Measurements from ENCODE around the gene CCDC18.

Gene CCDC18

GRCh38 chr1:93219443-93219842 is 38.9 kb downstream of the CCDC18 start:
- TF ChIP-seq FOXP2 (optimal IDR thresholded peaks at IDR 0.05; ENCODE audit: borderline replicate concordance, extremely low read depth, extremely low read length, insufficient read depth) (no peak), TAF1 (IDR thresholded peaks at IDR 0.05; ENCODE audit: borderline replicate concordance, insufficient read depth, low read length) (no peak), SIN3A (IDR thresholded peaks at IDR 0.05; ENCODE audit: borderline replicate concordance, insufficient read depth, low read length) (no peak), REST (IDR thresholded peaks at IDR 0.05; ENCODE audit: insufficient read depth in 1 of 2, low read depth in 2 of 2, low read length in 2 of 2) (no peak), POLR2AphosphoS5 (IDR thresholded peaks at IDR 0.05; ENCODE audit: low read depth, low read length) (no peak)

- TF ChIP-seq FOXP2 (optimal IDR thresholded peaks at IDR 0.05; ENCODE audit: borderline replicate concordance, extremely low read depth, extremely low read length, insufficient read depth), result no peak
- no peak for TF ChIP-seq REST (IDR thresholded peaks at IDR 0.05; ENCODE audit: insufficient read depth in 1 of 2, low read depth in 2 of 2, low read length in 2 of 2)
- TF ChIP-seq TAF1 (IDR thresholded peaks at IDR 0.05; ENCODE audit: borderline replicate concordance, insufficient read depth, low read length), result no peak
- TF ChIP-seq SIN3A (IDR thresholded peaks at IDR 0.05; ENCODE audit: borderline replicate concordance, insufficient read depth, low read length), result no peak
- no peak for TF ChIP-seq POLR2AphosphoS5 (IDR thresholded peaks at IDR 0.05; ENCODE audit: low read depth, low read length)
These were observed 41.4 kb downstream of the CCDC18 start for GRCh38 chr1:93221913-93222312.

GRCh38 chr1:93223023-93223675 is 42.6 kb downstream of the CCDC18 start:
- TF ChIP-seq SIN3A (IDR thresholded peaks at IDR 0.05; ENCODE audit: borderline replicate concordance, insufficient read depth, low read length) (no peak), POLR2AphosphoS5 (IDR thresholded peaks at IDR 0.05; ENCODE audit: low read depth, low read length) (no peak), REST (IDR thresholded peaks at IDR 0.05; ENCODE audit: insufficient read depth in 1 of 2, low read depth in 2 of 2, low read length in 2 of 2) (no peak), TAF1 (IDR thresholded peaks at IDR 0.05; ENCODE audit: borderline replicate concordance, insufficient read depth, low read length) (no peak), FOXP2 (optimal IDR thresholded peaks at IDR 0.05; ENCODE audit: borderline replicate concordance, extremely low read depth, extremely low read length, insufficient read depth) (no peak)

- TF ChIP-seq FOXP2 (optimal IDR thresholded peaks at IDR 0.05; ENCODE audit: borderline replicate concordance, extremely low read depth, extremely low read length, insufficient read depth), result no peak
- TF ChIP-seq TAF1 (IDR thresholded peaks at IDR 0.05; ENCODE audit: borderline replicate concordance, insufficient read depth, low read length), result no peak
- no peak for TF ChIP-seq SIN3A (IDR thresholded peaks at IDR 0.05; ENCODE audit: borderline replicate concordance, insufficient read depth, low read length)
- TF ChIP-seq REST (IDR thresholded peaks at IDR 0.05; ENCODE audit: insufficient read depth in 1 of 2, low read depth in 2 of 2, low read length in 2 of 2), result no peak
- TF ChIP-seq POLR2AphosphoS5 (IDR thresholded peaks at IDR 0.05; ENCODE audit: low read depth, low read length), result no peak
These were observed 54.7 kb downstream of the CCDC18 start for GRCh38 chr1:93235261-93235660.
